Psoas muscle (tissue), 8 donors: ENCODE results near the gene PREX1. TPM values are rescaled to one million over a fixed set of nuclear protein-coding genes. Genes with fewer than 3 reads are reported as not detected.

Experiments used
- ATAC-seq, 4 donors: fragments of 200-7000 bp; cut with Tn5 transposase; one replicate each; pipeline ENCODE4 v1.9.1; 2020; ENCODE audit warnings: moderate library complexity in 3 of 4, mild to moderate bottlenecking in 2 of 4
- DNase-seq, 2 donors: peaks; one replicate each; pipeline ENCODE4 v3.0.0-alpha.2; 2020
- H3K27ac ChIP-seq: fragments of 200-600 bp; one replicate; pipeline ENCODE4 v1.8.0; 2022
- H3K27me3 ChIP-seq, 3 donors: fragments of 200-600 bp in 1 of 3; one replicate each; pipeline versions ENCODE4 v1.6.1 to v1.8.0; 2013 to 2022; ENCODE audit warnings: low read length in 2 of 3, mild to moderate bottlenecking in 2 of 3, moderate library complexity in 1 of 3; ENCODE audit not compliant: insufficient read depth in 3 of 3
- H3K36me3 ChIP-seq, 2 donors: fragments of 200-600 bp in 1 of 2; one replicate each; pipeline versions ENCODE4 v1.6.1 to v1.8.0; 2013 to 2022; ENCODE audit warnings: low read depth in 1 of 2, mild to moderate bottlenecking in 1 of 2, moderate library complexity in 1 of 2; ENCODE audit not compliant: insufficient read depth in 1 of 2
- H3K4me1 ChIP-seq: fragments of 200-600 bp; one replicate; pipeline ENCODE4 v1.8.0; 2022
- H3K4me3 ChIP-seq: fragments of 200-600 bp; one replicate; pipeline ENCODE4 v1.8.0; 2022; ENCODE audit warnings: mild to moderate bottlenecking
- H3K9me3 ChIP-seq: fragments of 200-600 bp; one replicate; pipeline ENCODE4 v1.8.0; 2022
- WGBS, 3 donors: extraction: QIAGEN DNeasy Blood & Tissue Kit; methylation state at CpG; one replicate each; pipeline versions ENCODE4 v1.1.6 to v1.1.7; 2013; 5-methylcytosine and 5-hydroxymethylcytosine counted together
- intact Hi-C, 2 donors: fragments of 100-400 bp; cut with DNase I; formaldehyde crosslinking; loops; one replicate each; pipeline versions ENCODE4 v1.11.0 to v1.14.2; 2022
- polyA plus RNA-seq, 3 donors: library from polyadenylated mRNA; stranded (reverse); fragments of 200-250 nt; gene quantifications; one replicate each; pipeline ENCODE4 v1.2.3, GENCODE V29; 2013
- total RNA-seq, 4 donors: library from RNA; stranded (reverse); fragmentation: NEBNext Ultra II Directional in 2 of 4; extraction: Animal tissue kit (Norgen Biotek cat#: 25700) in 2 of 4; gene quantifications; one replicate each; pipeline versions ENCODE4 v1.2.1 to v1.2.4, GENCODE V29; 2021 to 2023
- TF ChIP-seq, protein P1 (sequence below): fragments of 200-600 bp; IDR thresholded peaks from one replicate; pipeline ENCODE4 v1.8.0; 2022; ENCODE audit warnings: antibody characterized with exemption
- donor health status: healthy with polysubstance abuse.
- donor health status: DM: no; HTN: no; CAD: no; lungs with moderate emphysema.
- donor health status: Bipolar disorder and iron deficiency.
- donor health status: healthy.
- donor health status: DM: yes; HTN: yes; CAD: no.
- donor health status: DM: no; HTN: no; CAD: no.
- donor health status: DM: no; HTN: no; CAD: no.
- donor health status: DM: yes; HTN: yes; CAD: no.

The PREX1 gene
- total and polyA plus RNA-seq, 7 donors = 2.5 to 8.3 (median 5.3) TPM

DNA sequence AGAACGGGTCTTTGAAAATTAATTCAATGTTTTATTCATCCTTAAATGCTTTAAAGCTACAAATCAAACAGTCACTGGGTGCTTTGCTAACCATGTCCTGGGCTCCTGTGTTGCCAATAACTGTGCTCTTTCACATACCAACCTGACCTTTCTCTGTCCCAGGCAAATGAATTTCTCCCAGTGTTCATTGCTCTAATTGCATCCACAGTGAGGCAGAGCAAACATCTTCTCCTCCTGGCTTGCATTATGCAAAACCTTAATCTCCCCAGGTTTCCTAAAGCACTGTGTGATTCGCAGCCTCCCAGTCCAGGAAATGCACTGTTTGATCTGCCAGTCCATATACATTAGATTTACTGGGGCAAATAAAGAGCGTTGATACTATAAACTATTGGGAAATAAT, 219.0 kb downstream of the PREX1 start:
- ATAC-seq = no peak
- intact Hi-C loops = no loop called here

DNA sequence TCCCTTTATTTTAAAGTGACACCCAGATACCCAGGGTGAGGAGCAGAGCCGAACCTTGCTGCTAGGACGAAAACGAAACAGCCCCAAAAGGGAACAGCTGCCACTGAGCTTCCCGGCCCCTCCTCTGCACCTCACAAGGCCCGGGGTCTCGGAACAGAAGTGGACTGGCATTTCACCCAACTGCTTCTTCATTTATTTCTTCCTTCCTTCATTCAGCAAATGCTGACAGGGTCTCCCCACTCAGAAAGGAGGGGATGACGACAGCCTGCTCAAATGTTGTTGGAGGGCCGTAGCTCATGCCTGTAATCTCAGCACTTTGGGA, 220.3 kb downstream of the PREX1 start:
- H3K4me1 ChIP-seq = no peaks in the 10 kb centered on the region
- intact Hi-C loops = no loop called here
- no peak overlapping the region for H3K4me3 ChIP-seq
- no peak overlapping the region for H3K27ac ChIP-seq
- TF ChIP-seq, protein P1, sequence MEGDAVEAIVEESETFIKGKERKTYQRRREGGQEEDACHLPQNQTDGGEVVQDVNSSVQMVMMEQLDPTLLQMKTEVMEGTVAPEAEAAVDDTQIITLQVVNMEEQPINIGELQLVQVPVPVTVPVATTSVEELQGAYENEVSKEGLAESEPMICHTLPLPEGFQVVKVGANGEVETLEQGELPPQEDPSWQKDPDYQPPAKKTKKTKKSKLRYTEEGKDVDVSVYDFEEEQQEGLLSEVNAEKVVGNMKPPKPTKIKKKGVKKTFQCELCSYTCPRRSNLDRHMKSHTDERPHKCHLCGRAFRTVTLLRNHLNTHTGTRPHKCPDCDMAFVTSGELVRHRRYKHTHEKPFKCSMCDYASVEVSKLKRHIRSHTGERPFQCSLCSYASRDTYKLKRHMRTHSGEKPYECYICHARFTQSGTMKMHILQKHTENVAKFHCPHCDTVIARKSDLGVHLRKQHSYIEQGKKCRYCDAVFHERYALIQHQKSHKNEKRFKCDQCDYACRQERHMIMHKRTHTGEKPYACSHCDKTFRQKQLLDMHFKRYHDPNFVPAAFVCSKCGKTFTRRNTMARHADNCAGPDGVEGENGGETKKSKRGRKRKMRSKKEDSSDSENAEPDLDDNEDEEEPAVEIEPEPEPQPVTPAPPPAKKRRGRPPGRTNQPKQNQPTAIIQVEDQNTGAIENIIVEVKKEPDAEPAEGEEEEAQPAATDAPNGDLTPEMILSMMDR = no peak
- no peaks in the 10 kb centered on the region for H3K36me3 ChIP-seq
- H3K27me3 ChIP-seq = peaks cover 0 to 5% (median 0%) of the 10 kb centered on the region in 3 donors
- DNase-seq (peak in 1 of 2 donors; percentile 10), ATAC-seq (no peak)
- no peaks in the 10 kb centered on the region for H3K9me3 ChIP-seq
- 77 to 90% (median 82%) methylated on average over 8 of the region's 8 CpGs for whole genome bisulfite sequencing, 3 donors

More for the DNA sequence above, 219.0 kb downstream of the PREX1 start:
- H3K4me1 ChIP-seq = no peaks in the 10 kb centered on the region
- 80 to 86% (median 84%) methylated on average over 3 of the region's 3 CpGs for WGBS, 3 donors
- DNase-seq = no peak
- H3K4me3 ChIP-seq = no peak overlapping the region
- H3K27ac ChIP-seq = no peak overlapping the region
- TF ChIP-seq, protein P1 = no peak
- H3K36me3 ChIP-seq = no peaks in the 10 kb centered on the region
- no peaks in the 10 kb centered on the region for H3K9me3 ChIP-seq
- H3K27me3 ChIP-seq = peaks cover 0 to 7% (median 0%) of the 10 kb centered on the region in 3 donors

DNA sequence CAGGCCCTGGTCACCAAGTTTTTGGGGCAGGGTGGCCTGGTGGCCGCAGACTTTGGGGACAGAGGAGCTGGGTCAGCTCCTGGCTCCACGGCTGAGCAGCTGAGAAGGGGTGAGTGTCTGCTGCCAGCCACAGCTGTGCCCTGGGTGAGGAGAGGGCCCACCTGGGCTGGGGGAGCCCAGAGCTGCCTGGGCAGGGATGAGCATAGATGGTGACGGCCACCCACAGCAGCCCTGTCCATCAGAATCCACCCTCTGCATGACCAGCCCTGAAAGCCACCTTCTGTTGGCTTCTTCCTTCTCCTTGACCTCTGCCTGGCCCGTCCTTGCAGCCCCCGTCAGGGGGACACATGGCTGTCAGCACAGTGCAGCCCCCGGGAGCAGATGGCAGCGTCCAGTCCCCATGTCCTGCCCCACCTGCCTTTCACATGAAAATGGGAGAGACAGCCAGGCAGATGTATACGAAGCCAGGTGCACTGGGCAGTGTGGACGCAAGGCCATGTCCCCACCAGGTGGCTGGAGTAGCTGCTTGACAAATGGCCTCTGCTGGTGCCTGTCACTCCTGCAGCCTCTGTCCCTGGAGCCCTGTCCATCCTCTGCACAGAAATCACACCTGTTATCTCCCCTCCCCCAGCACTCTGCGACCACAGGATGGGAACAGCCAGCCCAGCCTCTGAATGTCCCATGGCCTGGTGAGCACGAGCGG, 220.8 kb downstream of the PREX1 start:
- DNase-seq (peak in 1 of 2 donors; percentile 32), ATAC-seq (no peak)
- intact Hi-C loops = no loop called here
- Histone ChIP-seq H3K27me3 (peaks cover 0 to 6% (median 0%) of the 10 kb centered on the region in 3 donors), H3K4me3 (no peak overlapping the region), H3K9me3 (no peaks in the 10 kb centered on the region), H3K36me3 (no peaks in the 10 kb centered on the region), H3K27ac (no peak overlapping the region), H3K4me1 (no peaks in the 10 kb centered on the region)
- WGBS, 3 donors = 72 to 88% (median 73%) methylated on average over 11 to 12 of the region's 12 CpGs
- TF ChIP-seq, protein P1 = no peak

DNA sequence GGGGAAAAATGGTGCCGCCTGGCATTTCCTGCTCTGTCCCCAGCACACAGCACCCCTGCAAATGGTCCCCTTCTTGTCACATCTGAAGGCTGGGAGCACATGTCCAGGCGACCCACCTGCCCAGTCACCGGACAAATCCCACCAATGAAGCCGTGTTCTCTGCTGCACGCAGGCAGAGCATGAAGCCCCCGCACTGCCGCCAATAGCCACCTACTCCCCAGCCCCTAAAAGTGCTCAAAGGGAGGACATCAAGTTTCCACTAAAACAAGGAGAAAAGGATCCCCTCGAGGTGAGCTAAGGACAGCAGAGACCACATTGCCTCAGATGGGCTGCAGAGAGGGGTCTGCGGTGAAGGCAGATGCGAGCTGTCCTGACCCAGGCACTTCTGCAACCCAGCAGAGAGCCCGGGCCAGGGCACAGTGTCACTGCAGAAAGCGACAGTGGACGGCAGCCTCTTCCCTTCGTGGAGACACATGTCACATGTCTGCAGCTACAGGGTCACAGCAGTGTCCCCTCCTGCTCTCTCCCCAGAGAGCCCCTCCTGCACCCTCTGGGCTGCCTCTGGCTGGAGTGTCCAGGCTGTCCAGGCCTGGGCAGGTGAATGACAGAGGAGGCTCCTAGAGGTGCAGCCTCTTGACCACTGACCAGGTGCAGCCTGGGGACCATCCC, 221.5 kb downstream of the PREX1 start:
- no peak overlapping the region for H3K27ac ChIP-seq
- WGBS, 3 donors = 71 to 79% (median 75%) methylated on average over 11 to 14 of the region's 14 CpGs
- H3K27me3 ChIP-seq = peaks cover 0 to 8% (median 0%) of the 10 kb centered on the region in 3 donors
- no peaks in the 10 kb centered on the region for H3K9me3 ChIP-seq
- no peaks in the 10 kb centered on the region for H3K36me3 ChIP-seq
- DNase-seq (peak in 1 of 2 donors; percentile 11), ATAC-seq (no peak)
- H3K4me1 ChIP-seq = no peaks in the 10 kb centered on the region
- intact Hi-C loops = no loop called here
- no peak overlapping the region for H3K4me3 ChIP-seq
- TF ChIP-seq, protein P1 = no peak
